PC-3 (cell line): ENCODE data around the gene MOG.

Experiments
- CTCF ChIP-seq: fragments of 300-600 bp; sonication (generic); conservative IDR thresholded peaks from 2 replicates; pipeline ENCODE4 v1.5.1; 2017; ENCODE audit warnings: antibody characterized with exemption, low read depth, mild to moderate bottlenecking, low read length
- EZH2 ChIP-seq: fragments of 300-600 bp; sonication (generic); IDR thresholded peaks from one replicate; pipeline ENCODE4 v1.6.1; 2017; ENCODE audit warnings: antibody characterized with exemption, mild to moderate bottlenecking, low read length; ENCODE audit not compliant: unreplicated experiment

GRCh38 chr6:29625337-29625930 lies 31.5 kb upstream of the MOG start:
- TF ChIP-seq CTCF = no peak
- TF ChIP-seq EZH2 = no peak
